Naive thymus-derived CD4-positive, alpha-beta T cell (primary cell): ENCODE measurements around the gene LDLRAD4. TPM values are rescaled to one million over a fixed set of nuclear protein-coding genes. Genes with fewer than 3 reads are reported as not detected.
A peak's percentile ranks its signal among the peaks of the same experiment; 100 is the strongest.

ENCODE experiments used
- ATAC-seq: fragments of 150-1000 bp; cut with Tn5 transposase; 2 replicates; pipeline ENCODE4 v1.10.0; 2021; ENCODE audit warnings: mild to moderate bottlenecking, moderate library complexity
- CTCF ChIA-PET: fragments of 350-600 bp; sonication (Branson Sonifier 250); formaldehyde crosslinking; loops from one replicate; lab custom pipeline; 2021; ENCODE audit warnings: antibody characterized with exemption; lab: Charles Lee
- POLR2A ChIA-PET: fragments of 350-600 bp; sonication (Branson Sonifier 250); formaldehyde crosslinking; loops from one replicate; lab custom pipeline; 2021; ENCODE audit warnings: antibody characterized with exemption, inconsistent platforms; lab: Charles Lee
- DNase-seq, 9 donors: peaks; one replicate each; pipeline versions ENCODE4 v3.0.0 to v3.0.0-alpha.2; 2020 to 2022; ENCODE audit warnings: mixed read lengths in 1 of 9
- H3K27ac ChIP-seq: one replicate; pipeline ENCODE4 v1.7.0; 2013; ENCODE audit warnings: mild to moderate bottlenecking, low read depth, low read length, moderate library complexity
- H3K27me3 ChIP-seq, 2 donors: one replicate each; pipeline ENCODE4 v1.7.0; 2013; ENCODE audit warnings: low read length in 2 of 2, mild to moderate bottlenecking in 2 of 2, moderate library complexity in 2 of 2; ENCODE audit not compliant: control insufficient read depth in 2 of 2, insufficient read depth in 2 of 2
- H3K36me3 ChIP-seq, 3 experiments: 1 replicate in 2 of 3; 2 replicates in 1 of 3; pipeline ENCODE4 v1.7.0; 2013; ENCODE audit warnings: low read length in 3 of 3, mild to moderate bottlenecking in 3 of 3, moderate library complexity in 1 of 3; ENCODE audit not compliant: insufficient read depth in 3 of 3, control insufficient read depth in 2 of 3
- H3K4me1 ChIP-seq, 2 donors: one replicate each; pipeline ENCODE4 v1.7.0; 2013; ENCODE audit warnings: low read length in 2 of 2, mild to moderate bottlenecking in 2 of 2, moderate library complexity in 1 of 2; ENCODE audit not compliant: control insufficient read depth in 2 of 2, insufficient read depth in 2 of 2
- H3K4me3 ChIP-seq: 2 replicates; pipeline ENCODE4 v1.7.0; 2013; ENCODE audit warnings: mild to moderate bottlenecking, low read length
- H3K9me3 ChIP-seq, 3 experiments: 1 replicate in 2 of 3; 2 replicates in 1 of 3; pipeline ENCODE4 v1.7.0; 2013; ENCODE audit warnings: low read length in 3 of 3; ENCODE audit not compliant: control insufficient read depth in 2 of 3
- H3K27ac Mint-ChIP-seq, 9 donors: one replicate each; pipeline ENCODE4 v1.8.0; 2020 to 2022; ENCODE audit warnings: mixed read lengths in 9 of 9, mild to moderate bottlenecking in 8 of 9, moderate library complexity in 5 of 9, inconsistent platforms in 2 of 9
- H3K27me3 Mint-ChIP-seq, 5 donors: one replicate each; pipeline ENCODE4 v1.8.0; 2021 to 2022; ENCODE audit warnings: mixed read lengths in 5 of 5, mild to moderate bottlenecking in 1 of 5
- H3K36me3 Mint-ChIP-seq, 5 donors: one replicate each; pipeline ENCODE4 v1.8.0; 2020 to 2022; ENCODE audit warnings: mixed read lengths in 5 of 5, mild to moderate bottlenecking in 3 of 5, inconsistent platforms in 1 of 5
- H3K4me1 Mint-ChIP-seq, 7 donors: one replicate each; pipeline ENCODE4 v1.8.0; 2020 to 2022; ENCODE audit warnings: mixed read lengths in 7 of 7, mild to moderate bottlenecking in 3 of 7, inconsistent platforms in 1 of 7
- H3K4me3 Mint-ChIP-seq, 10 donors: one replicate each; pipeline ENCODE4 v1.8.0; 2020 to 2022; ENCODE audit warnings: mild to moderate bottlenecking in 10 of 10, mixed read lengths in 10 of 10, moderate library complexity in 6 of 10, inconsistent platforms in 2 of 10
- H3K9me3 Mint-ChIP-seq, 11 donors: one replicate each; pipeline ENCODE4 v1.8.0; 2020 to 2022; ENCODE audit warnings: mixed read lengths in 11 of 11, mild to moderate bottlenecking in 4 of 11, inconsistent platforms in 1 of 11, moderate library complexity in 1 of 11
- intact Hi-C, 2 donors: fragments of 100-400 bp; cut with micrococcal nuclease; formaldehyde crosslinking; loops; one replicate each; pipeline ENCODE4 v1.15.1; 2023
- polyA plus RNA-seq, 2 donors: library from polyadenylated mRNA; unstranded; fragments of 300-500 nt; fragmentation: Illumina TruSeq; gene quantifications; one replicate each; pipeline ENCODE4 v1.2.3, GENCODE V29; 2021
- total RNA-seq, 6 experiments: library from RNA in 5 of 6; stranded (reverse) in 5 of 6; gene quantifications; 1 replicate in 5 of 6; 2 replicates in 1 of 6; pipeline ENCODE4 v1.2.3 and lab custom pipeline; 2021 to 2026

The LDLRAD4 gene
- total and polyA plus RNA-seq, 7 experiments from 2014 or later: 13.0 to 84.3 (median 53.7) TPM

DNA sequence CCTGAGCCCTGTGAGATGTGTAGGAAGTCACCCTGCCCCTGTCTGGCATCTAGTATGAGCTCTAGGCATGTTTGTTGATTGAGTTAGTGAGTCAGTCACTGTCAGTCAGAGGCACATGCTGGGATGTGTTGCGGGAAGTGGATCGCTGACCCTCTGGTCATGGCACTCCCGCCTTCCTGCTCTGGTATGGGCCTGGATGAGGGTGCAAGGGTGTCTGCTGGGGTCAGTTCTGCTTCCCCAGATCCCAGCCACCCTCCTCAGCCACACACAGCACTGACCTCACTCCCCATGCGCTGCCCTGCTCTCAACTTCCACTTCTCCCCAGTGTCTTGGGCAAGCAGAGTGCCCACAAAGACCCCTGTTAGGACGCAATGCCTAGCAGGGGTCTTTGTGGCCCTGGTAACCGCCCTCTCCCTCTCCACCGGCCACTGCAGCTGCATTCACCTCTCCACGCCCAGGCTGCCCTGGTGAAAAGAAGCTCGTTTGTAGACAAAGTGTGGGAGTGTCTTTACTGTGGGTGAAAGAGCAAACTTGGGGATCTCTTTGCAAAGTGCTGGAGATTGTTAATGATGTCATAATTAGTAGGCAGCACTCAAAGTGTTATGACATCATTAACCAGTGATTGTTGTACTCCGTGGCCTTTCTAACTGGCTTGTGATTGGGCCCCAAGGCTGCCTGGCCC, 252.1 kb downstream of the LDLRAD4 start:
- Mint-ChIP-seq H3K4me1 (peaks cover 44 to 80% (median 71%) of the 10 kb centered on the region in 7 donors), H3K36me3 (peaks cover 17 to 59% (median 42%) of the 10 kb centered on the region in 5 donors), H3K9me3 (peaks cover 2 to 20% (median 12%) of the 10 kb centered on the region in 11 donors), H3K27ac (peak overlapping the region; percentile 13 to 91 (median 75)), H3K27me3 (no peaks in the 10 kb centered on the region), H3K4me3 (peak overlapping the region in 4 of 10 donors; percentile 3 to 38 (median 19))
- DNase-seq: no peak
- no peak for ATAC-seq
- Histone ChIP-seq H3K36me3 (peaks cover 0 to 20% (median 0%) of the 10 kb centered on the region in 3 experiments), H3K4me1 (peaks cover 0 to 6% of the 10 kb centered on the region in 2 donors), H3K9me3 (no peaks in the 10 kb centered on the region), H3K27me3 (no peaks in the 10 kb centered on the region), H3K27ac (no peak overlapping the region), H3K4me3 (no peak overlapping the region)
- intact Hi-C loops: no loop called here
- ChIA-PET POLR2A (no interaction called here), CTCF (no interaction called here)

DNA sequence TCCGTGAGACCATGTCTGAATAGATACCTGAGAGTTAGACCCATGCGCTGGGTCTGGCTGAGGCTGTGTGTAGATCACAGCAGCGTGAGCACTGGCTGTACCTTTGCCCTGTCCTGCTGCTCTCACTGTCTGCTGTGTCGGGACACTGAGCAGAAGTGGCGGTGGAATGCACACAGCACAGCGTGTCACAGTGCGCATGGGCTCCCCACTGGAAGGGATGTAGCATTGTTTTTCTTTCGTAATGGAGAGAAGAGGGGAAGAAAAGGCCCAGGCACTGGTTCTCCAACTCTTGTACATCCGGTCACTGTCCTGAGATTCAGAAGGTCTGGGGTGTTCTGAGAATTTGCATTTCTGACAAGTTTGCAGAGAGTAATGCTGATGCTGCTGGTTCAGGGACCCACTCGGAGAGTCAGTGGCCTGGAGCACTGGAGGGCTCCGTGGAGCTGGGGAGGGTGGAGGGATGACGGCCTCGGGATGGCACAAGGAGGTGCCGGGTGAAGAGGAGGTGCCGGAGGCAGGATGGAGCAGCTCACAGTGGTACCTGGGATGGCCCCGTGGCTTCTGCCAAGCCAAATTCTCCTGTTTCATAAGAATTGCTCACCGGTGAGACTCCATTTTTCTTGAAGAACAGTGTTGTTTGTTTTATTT, 252.8 kb downstream of the LDLRAD4 start:
- no peak for DNase-seq
- H3K27me3 ChIP-seq: no peaks in the 10 kb centered on the region
- ATAC-seq: no peak
- H3K4me3 ChIP-seq: no peak overlapping the region
- H3K4me1 Mint-ChIP-seq: peaks cover 43 to 78% (median 68%) of the 10 kb centered on the region in 7 donors
- H3K9me3 Mint-ChIP-seq: peaks cover 2 to 19% (median 11%) of the 10 kb centered on the region in 11 donors
- peaks cover 0 to 20% (median 0%) of the 10 kb centered on the region in 3 experiments for H3K36me3 ChIP-seq
- no peak overlapping the region for H3K27ac ChIP-seq
- H3K27me3 Mint-ChIP-seq: no peaks in the 10 kb centered on the region
- intact Hi-C loops: no loop called here
- H3K4me3 Mint-ChIP-seq: peak overlapping the region in 5 of 10 donors; percentile 3 to 38 (median 23)
- peaks cover 0 to 2% of the 10 kb centered on the region in 2 donors for H3K4me1 ChIP-seq
- H3K27ac Mint-ChIP-seq: peak overlapping the region; percentile 13 to 91 (median 75)
- H3K36me3 Mint-ChIP-seq: peaks cover 20 to 63% (median 45%) of the 10 kb centered on the region in 5 donors
- POLR2A ChIA-PET: interaction anchor here (0.8 kb wide), 1 partner anchor 9 kb away, joined by 3 read pairs; no protein-coding TSS in a partner anchor
- no peaks in the 10 kb centered on the region for H3K9me3 ChIP-seq
- CTCF ChIA-PET: interaction anchor here (1.0 kb wide), 1 partner anchor 7 kb away, joined by 3 read pairs; no protein-coding TSS in a partner anchor

DNA sequence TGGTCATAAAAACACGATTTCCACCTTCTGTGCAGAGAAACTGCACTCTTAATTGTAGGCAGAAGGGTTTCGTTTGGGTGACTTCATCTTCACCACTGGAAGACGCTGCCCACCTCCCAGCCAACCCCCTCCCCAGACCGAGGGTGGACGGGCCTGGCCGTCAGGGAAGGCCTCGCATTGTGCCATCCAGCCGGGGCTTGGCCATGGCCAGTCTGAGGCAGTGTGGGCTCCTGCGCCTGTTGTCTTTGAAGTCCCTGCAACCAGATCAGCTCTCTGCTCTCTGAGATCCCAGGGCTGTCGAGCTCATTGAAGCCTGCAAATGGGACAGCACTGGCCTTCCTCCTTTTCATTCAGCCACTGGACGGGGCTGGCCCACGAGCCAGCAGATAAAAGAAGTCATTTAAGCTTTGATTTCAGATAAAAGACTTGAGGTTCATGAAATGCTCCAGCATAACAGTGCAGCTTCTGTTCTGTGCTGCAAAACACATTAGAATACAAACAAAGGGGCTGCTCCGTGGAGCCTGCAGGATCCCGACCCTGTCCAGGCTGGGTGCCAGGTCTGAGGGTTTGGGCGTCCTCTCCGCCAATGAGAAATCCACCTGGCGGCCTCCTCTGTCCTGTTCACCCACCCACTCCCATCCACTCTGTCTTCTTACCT, 253.5 kb downstream of the LDLRAD4 start:
- Histone ChIP-seq H3K36me3 (peaks cover 0 to 20% (median 0%) of the 10 kb centered on the region in 3 experiments), H3K9me3 (no peaks in the 10 kb centered on the region), H3K27me3 (no peaks in the 10 kb centered on the region), H3K4me3 (no peak overlapping the region), H3K4me1 (peaks cover 0 to 2% of the 10 kb centered on the region in 2 donors), H3K27ac (no peak overlapping the region)
- ATAC-seq: no peak
- DNase-seq: no peak
- intact Hi-C loops: no loop called here
- peaks cover 35 to 72% (median 64%) of the 10 kb centered on the region in 7 donors for H3K4me1 Mint-ChIP-seq
- H3K4me3 Mint-ChIP-seq: peak overlapping the region in 4 of 10 donors; percentile 23 to 38 (median 28)
- peaks cover 0 to 11% (median 7%) of the 10 kb centered on the region in 11 donors for H3K9me3 Mint-ChIP-seq
- CTCF ChIA-PET: interaction anchor here (1.0 kb wide), 1 partner anchor 8 kb away, joined by 3 read pairs; no protein-coding TSS in a partner anchor
- H3K36me3 Mint-ChIP-seq: peaks cover 12 to 61% (median 41%) of the 10 kb centered on the region in 5 donors
- H3K27me3 Mint-ChIP-seq: no peaks in the 10 kb centered on the region
- peak overlapping the region in 8 of 9 donors; percentile 49 to 77 (median 70) for H3K27ac Mint-ChIP-seq
- POLR2A ChIA-PET: interaction anchor here (0.8 kb wide), 1 partner anchor 10 kb away, joined by 3 read pairs; no protein-coding TSS in a partner anchor

DNA sequence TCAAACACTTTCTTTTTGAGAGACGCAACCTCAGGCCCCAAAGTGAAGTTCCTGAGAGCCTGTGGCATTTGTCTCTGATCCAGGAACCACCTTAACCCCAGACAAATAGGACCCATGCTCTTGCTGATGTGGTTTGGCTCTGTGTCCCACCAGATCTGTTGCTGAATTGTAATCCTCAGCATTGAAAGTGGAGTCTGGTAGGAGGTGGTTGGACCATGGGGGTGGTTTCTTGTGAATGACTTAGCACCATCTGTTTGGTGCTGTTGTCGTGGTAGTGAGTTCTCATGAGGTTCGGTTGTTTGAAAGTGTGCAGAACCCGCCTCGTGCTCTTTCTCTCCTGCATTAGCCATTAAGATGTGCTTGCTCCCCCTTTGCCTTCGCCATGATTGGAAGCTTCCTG, 255.2 kb downstream of the LDLRAD4 start:
- Mint-ChIP-seq H3K4me1 (peaks cover 34 to 68% (median 57%) of the 10 kb centered on the region in 7 donors), H3K36me3 (peaks cover 10 to 61% (median 42%) of the 10 kb centered on the region in 5 donors), H3K4me3 (no peak overlapping the region), H3K27me3 (no peaks in the 10 kb centered on the region), H3K27ac (peak overlapping the region in 3 of 9 donors; percentile 10 to 58 (median 50)), H3K9me3 (peaks cover 0 to 6% (median 2%) of the 10 kb centered on the region in 11 donors)
- Histone ChIP-seq H3K36me3 (peaks cover 0 to 27% (median 0%) of the 10 kb centered on the region in 3 experiments), H3K27ac (no peak overlapping the region), H3K27me3 (no peaks in the 10 kb centered on the region), H3K9me3 (no peaks in the 10 kb centered on the region), H3K4me3 (no peak overlapping the region), H3K4me1 (peaks cover 0 to 2% of the 10 kb centered on the region in 2 donors)
- no peak for ATAC-seq
- ChIA-PET CTCF (no interaction called here), POLR2A (no interaction called here)
- intact Hi-C loops: no loop called here
- no peak for DNase-seq

DNA sequence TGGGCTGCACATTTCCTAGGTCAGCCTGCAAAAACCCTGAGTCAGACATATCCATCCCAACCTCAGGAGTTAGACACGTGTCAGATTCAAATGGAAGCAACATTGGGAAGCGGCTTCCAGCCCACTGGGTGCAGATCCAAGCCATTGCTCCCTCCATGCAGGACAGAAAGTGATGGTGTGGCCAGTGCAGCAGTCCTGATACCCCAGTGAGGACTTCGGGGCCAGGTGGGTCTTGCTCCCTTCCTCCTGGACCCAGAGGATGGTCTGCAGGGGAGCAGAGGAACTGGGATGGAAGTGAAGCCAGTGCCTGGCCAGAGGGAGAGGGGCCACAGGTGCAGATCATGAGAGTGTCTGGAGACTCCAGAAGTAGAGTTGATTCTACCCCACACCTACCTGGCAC, 255.8 kb downstream of the LDLRAD4 start:
- ATAC-seq: no peak
- Histone ChIP-seq H3K36me3 (peaks cover 0 to 27% (median 0%) of the 10 kb centered on the region in 3 experiments), H3K9me3 (no peaks in the 10 kb centered on the region), H3K27ac (no peak overlapping the region), H3K4me3 (no peak overlapping the region), H3K4me1 (peaks cover 0 to 2% of the 10 kb centered on the region in 2 donors), H3K27me3 (no peaks in the 10 kb centered on the region)
- Mint-ChIP-seq H3K27ac (peak overlapping the region in 4 of 9 donors; percentile 50 to 67 (median 62)), H3K27me3 (no peaks in the 10 kb centered on the region), H3K4me3 (no peak overlapping the region), H3K4me1 (peaks cover 28 to 67% (median 52%) of the 10 kb centered on the region in 7 donors), H3K9me3 (peaks cover 0 to 10% (median 2%) of the 10 kb centered on the region in 11 donors), H3K36me3 (peaks cover 10 to 62% (median 47%) of the 10 kb centered on the region in 5 donors)
- POLR2A ChIA-PET: no interaction called here
- no peak for DNase-seq
- CTCF ChIA-PET: no interaction called here
- intact Hi-C loops: no loop called here

DNA sequence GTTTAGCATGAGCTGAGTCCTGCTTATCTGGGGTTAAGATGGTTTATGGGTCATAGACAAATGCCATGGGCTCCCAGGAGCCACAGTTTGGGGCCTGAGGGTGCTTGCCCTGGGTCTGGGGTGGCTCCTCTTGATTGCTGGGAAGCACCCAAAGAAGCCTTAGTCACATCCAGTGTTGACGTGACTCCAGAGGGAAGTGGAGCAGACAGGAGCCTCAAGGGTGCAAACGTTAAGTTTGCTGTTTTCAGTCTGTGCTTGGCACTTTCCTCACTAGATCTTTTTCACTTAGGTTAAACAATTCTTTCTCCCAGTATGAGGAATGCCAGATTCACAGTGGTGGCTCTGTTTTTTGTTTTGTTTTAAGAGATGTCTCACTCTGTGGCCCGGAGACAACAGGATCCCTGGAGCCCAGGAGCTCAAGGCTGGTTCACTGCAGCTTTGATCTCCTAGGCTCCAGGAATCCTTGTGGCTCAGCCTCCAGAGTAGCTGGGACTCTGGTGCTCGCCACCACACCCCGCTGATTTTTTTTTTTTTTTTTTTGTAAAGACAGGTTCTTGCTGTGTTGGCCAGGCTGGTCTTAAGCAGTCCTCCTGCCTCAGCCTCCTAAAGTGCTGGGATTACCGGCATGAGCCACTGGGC, 256.5 kb downstream of the LDLRAD4 start:
- Mint-ChIP-seq H3K27ac (peak overlapping the region in 5 of 9 donors; percentile 15 to 67 (median 62)), H3K4me1 (peaks cover 23 to 67% (median 50%) of the 10 kb centered on the region in 7 donors)

More for the DNA sequence above, 256.5 kb downstream of the LDLRAD4 start:
- H3K36me3 Mint-ChIP-seq: peaks cover 10 to 62% (median 52%) of the 10 kb centered on the region in 5 donors
- H3K4me3 Mint-ChIP-seq: no peak overlapping the region
- DNase-seq (no peak), ATAC-seq (no peak)
- intact Hi-C loops: no loop called here
- Histone ChIP-seq H3K4me3 (no peak overlapping the region), H3K36me3 (peaks cover 0 to 27% (median 0%) of the 10 kb centered on the region in 3 experiments), H3K4me1 (peaks cover 0 to under 1% of the 10 kb centered on the region in 2 donors), H3K27me3 (no peaks in the 10 kb centered on the region), H3K27ac (no peak overlapping the region), H3K9me3 (no peaks in the 10 kb centered on the region)
- H3K9me3 Mint-ChIP-seq: peaks cover 0 to 17% (median 2%) of the 10 kb centered on the region in 11 donors
- CTCF ChIA-PET: no interaction called here
- no peaks in the 10 kb centered on the region for H3K27me3 Mint-ChIP-seq
- POLR2A ChIA-PET: no interaction called here
